ENCODE data around the gene RAET1G. TPM values are rescaled to one million over a fixed set of nuclear protein-coding genes. Genes with fewer than 3 reads are reported as not detected.
"Not testable (repeated sequence)": the region's sequence is repeated elsewhere in the genome, so short reads cannot be mapped to it uniquely, and the experiment has no call there.

RAET1G gene, protein sequence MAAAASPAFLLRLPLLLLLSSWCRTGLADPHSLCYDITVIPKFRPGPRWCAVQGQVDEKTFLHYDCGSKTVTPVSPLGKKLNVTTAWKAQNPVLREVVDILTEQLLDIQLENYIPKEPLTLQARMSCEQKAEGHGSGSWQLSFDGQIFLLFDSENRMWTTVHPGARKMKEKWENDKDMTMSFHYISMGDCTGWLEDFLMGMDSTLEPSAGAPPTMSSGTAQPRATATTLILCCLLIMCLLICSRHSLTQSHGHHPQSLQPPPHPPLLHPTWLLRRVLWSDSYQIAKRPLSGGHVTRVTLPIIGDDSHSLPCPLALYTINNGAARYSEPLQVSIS
- polyA plus RNA-seq: not detected

DNA sequence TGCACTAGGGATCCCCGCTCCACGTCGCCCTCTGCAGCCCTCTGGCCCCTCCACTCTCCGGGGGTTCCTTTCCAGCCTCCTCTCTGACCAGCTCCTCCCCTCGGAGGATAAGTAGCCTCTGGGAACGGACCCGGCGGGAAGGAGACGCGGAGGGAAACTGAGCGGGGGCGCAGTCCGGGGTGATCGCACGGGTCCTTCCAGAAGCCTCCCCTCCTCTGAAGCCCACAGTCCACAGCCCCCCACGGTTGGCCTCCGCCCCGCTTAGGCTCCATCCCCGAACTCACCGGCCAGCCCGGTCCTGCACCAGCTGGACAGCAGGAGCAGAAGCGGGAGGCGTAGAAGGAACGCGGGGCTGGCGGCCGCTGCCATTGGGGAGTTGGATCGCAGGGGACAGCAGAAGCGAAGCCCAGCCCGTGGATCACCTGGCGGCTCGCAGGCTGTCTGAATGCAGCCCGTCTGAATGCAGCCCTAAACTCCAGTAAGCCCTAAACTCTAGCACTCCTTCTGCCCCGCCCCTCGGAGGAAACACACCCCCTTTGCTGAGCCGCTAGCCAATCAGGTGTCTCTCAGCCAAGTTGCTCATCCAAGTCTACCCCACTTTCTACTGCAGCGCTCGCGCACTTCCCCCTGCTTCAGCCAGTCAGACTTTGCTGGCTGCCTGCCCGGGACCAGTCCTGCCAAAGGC is at the start of gene RAET1G:
Gene RAET1G, minus strand, starts transcription at position 480 of the 685 bp plus-strand sequence. Its CDS starts 111 bp downstream, at position 369.
- H3K27ac Mint-ChIP-seq: peak within 1 kb of the TSS in 2 of 3 donors; percentile 35 to 60
- peaks cover 2% of the 10 kb centered on the region for H3K36me3 Mint-ChIP-seq
- H3K4me3 Mint-ChIP-seq: peak within 1 kb of the TSS; percentile 16 to 89 (median 84)
- H3K9me3 Mint-ChIP-seq: peaks cover 0 to 2% (median 0%) of the 10 kb centered on the region in 3 donors
- H3K27me3 Mint-ChIP-seq: peaks cover 61% of the 10 kb centered on the region
- peaks cover 10 to 16% (median 12%) of the 10 kb centered on the region in 3 donors for H3K4me1 Mint-ChIP-seq

DNA sequence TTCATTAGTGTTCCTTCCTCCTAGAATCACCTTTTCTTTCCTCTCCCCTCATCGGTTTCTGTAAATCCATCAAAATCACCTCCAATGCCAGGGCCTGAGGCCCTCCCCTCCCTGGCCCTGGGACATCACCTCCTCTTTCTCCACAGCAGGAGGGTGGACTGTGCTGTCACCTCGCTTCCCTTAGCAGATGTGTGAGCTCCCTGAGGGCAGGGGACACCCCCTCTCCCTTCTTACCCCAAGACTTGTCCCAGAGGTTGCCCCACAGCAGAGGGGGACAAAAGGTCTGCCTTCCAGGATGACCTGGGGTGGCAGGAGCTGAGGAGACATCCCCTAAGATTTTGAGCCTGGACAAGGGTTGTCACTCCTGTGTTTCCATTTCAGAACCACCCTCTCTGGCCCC is 46.7 kb upstream of the RAET1G start:
- peaks cover 0 to 3% (median 0%) of the 10 kb centered on the region in 3 donors for H3K9me3 Mint-ChIP-seq

DNA sequence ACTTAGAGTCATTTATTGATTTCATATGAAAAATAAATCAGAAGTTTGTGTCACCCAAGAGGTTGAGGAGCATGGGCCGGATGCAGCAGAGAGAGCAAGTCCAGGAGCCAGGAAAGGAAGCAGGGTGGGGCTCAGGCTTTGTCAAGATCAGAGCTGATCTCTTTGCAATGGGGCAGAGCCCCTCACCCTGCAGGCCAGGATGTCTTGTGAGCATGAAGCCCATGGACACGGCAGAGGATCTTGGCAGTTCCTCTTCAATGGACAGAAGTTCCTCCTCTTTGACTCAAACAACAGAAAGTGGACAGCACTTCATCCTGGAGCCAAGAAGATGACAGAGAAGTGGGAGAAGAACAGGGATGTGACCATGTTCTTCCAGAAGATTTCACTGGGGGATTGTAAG is 46.0 kb upstream of the RAET1G start:
- not testable (repeated sequence) for H3K4me3 Mint-ChIP-seq, H3K9me3 Mint-ChIP-seq, H3K36me3 Mint-ChIP-seq, H3K27ac Mint-ChIP-seq
- Mint-ChIP-seq H3K27me3 (peaks cover 59% of the 10 kb centered on the region), H3K4me1 (peaks cover 7 to 11% (median 9%) of the 10 kb centered on the region in 3 donors)

More for the DNA sequence above, 46.7 kb upstream of the RAET1G start:
- Mint-ChIP-seq H3K27ac (no peak overlapping the region), H3K36me3 (no peaks in the 10 kb centered on the region), H3K27me3 (peaks cover 56% of the 10 kb centered on the region), H3K4me1 (peaks cover 4 to 7% (median 6%) of the 10 kb centered on the region in 3 donors), H3K4me3 (no peak overlapping the region)

DNA sequence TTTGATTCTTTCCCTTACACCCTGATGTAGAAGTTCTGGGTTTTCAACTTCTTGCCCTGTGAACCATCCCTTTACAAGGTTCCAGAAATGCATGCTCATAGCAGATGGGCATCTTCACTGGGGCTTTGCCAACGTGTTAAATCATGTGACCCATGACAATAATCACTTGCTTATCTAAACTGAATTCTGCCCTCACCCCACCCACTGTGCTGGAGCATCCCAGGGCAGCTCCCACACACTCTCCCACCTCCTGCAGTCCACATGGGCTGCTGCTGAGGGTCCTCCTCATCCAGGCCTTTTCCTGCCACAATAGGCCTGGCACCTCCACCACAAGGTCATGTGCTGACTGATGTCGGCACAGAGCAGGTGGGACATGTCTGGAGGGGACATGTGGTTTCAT is 45.1 kb upstream of the RAET1G start:
- Mint-ChIP-seq H3K4me1 (peaks cover 9 to 12% (median 11%) of the 10 kb centered on the region in 3 donors), H3K27ac (peak overlapping the region in 1 of 3 donors; percentile 25), H3K27me3 (peaks cover 65% of the 10 kb centered on the region), H3K4me3 (peak overlapping the region in 1 of 4 donors; percentile 74)
- not testable (repeated sequence) for H3K36me3 Mint-ChIP-seq, H3K9me3 Mint-ChIP-seq

DNA sequence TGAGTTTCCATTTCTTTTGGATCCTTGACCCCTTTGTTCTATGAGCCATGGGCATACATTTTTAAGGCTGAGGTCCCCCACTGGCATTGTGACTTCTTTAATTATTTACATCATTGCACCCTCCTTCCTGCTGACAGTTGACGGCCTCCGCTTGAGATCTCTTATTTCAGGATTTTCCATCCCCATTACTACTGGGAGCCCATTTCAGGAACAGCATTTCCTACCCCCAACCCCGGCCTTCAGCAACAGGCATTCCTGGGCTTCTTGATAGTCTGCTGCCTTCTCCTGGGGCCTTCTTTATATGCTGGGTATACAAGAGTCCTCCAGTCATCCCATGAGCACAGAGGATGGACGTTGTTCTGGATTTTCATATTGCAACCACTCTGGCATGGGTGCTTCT is 44.7 kb upstream of the RAET1G start:
- Mint-ChIP-seq H3K9me3 (peaks cover 0 to 3% (median 0%) of the 10 kb centered on the region in 3 donors), H3K4me1 (peaks cover 11 to 12% (median 11%) of the 10 kb centered on the region in 3 donors), H3K4me3 (peak overlapping the region in 2 of 4 donors; percentile 43 to 74), H3K27me3 (peaks cover 65% of the 10 kb centered on the region), H3K36me3 (no peaks in the 10 kb centered on the region), H3K27ac (peak overlapping the region in 1 of 3 donors; percentile 25)

DNA sequence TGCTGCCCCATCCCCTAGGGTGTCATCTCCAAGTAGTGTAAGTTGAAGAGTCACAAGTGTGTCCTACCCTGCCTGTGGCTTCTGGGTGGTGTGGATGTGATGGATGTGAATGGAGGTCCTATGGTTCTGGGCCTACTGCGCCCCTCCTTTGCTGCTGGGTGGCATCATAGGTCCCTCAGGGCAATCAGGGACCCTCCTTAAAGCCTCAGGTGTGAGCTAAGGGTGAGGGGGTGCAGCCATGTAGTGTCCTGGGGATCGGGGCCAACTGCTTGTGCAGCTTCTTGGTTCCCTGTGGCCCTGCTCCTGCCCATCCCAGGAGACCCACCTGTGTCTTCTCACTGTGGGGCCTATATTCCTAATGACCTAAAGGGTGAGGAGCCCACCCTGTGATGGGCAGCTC is 43.4 kb upstream of the RAET1G start:
- not testable (repeated sequence) for H3K36me3 Mint-ChIP-seq, H3K9me3 Mint-ChIP-seq
- peak overlapping the region in 2 of 4 donors; percentile 57 to 95 for H3K4me3 Mint-ChIP-seq

DNA sequence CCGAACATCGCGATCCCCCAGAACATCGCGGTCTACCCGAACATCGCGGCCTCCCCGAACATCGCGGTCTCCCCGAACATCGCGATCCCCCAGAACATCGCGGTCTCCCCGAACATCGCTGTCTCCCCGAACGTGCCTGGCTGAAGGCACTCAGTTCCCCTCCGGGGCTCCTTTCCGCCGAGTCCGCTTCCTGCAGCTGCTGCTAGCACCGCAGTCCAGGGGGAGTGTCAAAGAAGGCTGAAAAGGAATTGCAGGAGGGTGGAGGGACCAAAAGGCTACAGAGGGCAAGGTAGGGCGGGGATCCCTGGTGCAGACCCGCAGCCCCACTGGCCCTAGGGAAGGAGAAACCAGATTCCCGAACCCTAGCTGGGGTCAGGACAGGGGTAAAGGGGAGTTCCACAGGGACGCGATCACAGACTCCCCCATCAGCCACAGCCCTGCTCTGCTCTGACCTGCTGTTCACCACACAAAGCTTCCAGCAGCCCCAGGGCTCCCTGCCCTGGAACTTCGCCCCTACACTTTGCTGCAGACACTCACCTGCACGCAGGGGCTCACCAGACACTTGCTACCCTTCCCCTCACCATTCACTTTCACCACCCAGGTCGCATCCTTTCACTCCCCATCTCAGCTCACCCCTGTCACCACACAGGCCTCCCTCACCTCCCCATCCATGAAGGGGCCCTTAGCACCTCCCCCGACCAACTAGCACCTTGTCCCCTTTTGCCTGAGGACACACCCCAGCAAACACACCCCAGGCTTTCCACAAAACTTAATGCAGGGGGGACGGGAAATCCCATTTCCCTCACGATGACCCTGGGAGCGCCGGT is 42.5 kb upstream of the RAET1G start:
- Mint-ChIP-seq H3K4me1 (peaks cover 11 to 12% (median 12%) of the 10 kb centered on the region in 3 donors), H3K36me3 (no peaks in the 10 kb centered on the region), H3K4me3 (peak overlapping the region; percentile 87 to 99 (median 95)), H3K9me3 (no peaks in the 10 kb centered on the region), H3K27ac (peak overlapping the region; percentile 2 to 94 (median 86)), H3K27me3 (peaks cover 72% of the 10 kb centered on the region)

More for the DNA sequence above, 43.4 kb upstream of the RAET1G start:
- Mint-ChIP-seq H3K27ac (peak overlapping the region in 1 of 3 donors; percentile 86), H3K27me3 (peaks cover 69% of the 10 kb centered on the region), H3K4me1 (peaks cover 11 to 12% (median 12%) of the 10 kb centered on the region in 3 donors)

DNA sequence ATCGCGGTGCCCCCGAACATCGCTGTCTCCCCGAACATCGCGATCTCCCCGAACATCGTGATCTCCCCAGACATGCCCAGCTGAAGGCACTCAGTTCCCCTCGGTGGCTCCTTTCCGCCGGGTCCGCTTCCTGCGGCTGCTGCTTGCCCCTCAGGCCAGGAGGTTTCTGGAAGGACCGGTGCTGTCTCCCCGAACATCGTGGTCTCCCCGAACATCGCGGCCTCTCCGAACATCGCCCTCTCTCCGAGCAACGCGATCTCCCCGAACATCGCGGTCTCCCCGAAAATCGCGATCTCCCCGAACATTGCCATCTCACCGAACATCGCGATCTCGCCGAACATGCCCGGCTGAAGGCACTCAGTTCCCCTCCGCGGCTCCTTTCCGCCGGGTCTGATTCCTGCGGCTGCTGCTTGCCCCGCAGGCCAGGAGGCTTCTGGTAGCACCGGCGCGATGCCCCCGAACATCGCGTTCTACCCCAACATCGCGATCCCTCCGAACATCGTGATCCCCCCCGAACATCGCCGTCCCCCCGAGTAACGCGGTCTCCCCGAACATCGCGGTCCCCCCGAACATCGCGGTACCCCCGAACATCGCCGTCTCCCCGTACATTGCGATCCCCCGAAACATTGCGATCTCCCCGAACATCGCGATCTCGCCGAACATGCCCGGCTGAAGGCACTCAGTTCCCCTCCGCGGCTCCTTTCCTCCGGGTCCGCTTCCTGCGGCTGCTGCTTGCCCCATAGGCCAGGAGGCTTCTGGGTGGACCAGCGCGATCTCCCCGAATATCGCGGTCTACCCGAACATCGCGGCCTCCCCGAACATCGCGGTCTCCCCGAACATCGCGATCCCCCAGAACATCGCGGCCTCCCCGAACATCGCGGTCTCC is 41.6 kb upstream of the RAET1G start:
- peak overlapping the region; percentile 87 to 99 (median 95) for H3K4me3 Mint-ChIP-seq
- no peaks in the 10 kb centered on the region for H3K36me3 Mint-ChIP-seq
- peaks cover 72% of the 10 kb centered on the region for H3K27me3 Mint-ChIP-seq
- no peaks in the 10 kb centered on the region for H3K9me3 Mint-ChIP-seq
- peak overlapping the region; percentile 31 to 94 (median 86) for H3K27ac Mint-ChIP-seq
- H3K4me1 Mint-ChIP-seq: peaks cover 11 to 12% (median 12%) of the 10 kb centered on the region in 3 donors

DNA sequence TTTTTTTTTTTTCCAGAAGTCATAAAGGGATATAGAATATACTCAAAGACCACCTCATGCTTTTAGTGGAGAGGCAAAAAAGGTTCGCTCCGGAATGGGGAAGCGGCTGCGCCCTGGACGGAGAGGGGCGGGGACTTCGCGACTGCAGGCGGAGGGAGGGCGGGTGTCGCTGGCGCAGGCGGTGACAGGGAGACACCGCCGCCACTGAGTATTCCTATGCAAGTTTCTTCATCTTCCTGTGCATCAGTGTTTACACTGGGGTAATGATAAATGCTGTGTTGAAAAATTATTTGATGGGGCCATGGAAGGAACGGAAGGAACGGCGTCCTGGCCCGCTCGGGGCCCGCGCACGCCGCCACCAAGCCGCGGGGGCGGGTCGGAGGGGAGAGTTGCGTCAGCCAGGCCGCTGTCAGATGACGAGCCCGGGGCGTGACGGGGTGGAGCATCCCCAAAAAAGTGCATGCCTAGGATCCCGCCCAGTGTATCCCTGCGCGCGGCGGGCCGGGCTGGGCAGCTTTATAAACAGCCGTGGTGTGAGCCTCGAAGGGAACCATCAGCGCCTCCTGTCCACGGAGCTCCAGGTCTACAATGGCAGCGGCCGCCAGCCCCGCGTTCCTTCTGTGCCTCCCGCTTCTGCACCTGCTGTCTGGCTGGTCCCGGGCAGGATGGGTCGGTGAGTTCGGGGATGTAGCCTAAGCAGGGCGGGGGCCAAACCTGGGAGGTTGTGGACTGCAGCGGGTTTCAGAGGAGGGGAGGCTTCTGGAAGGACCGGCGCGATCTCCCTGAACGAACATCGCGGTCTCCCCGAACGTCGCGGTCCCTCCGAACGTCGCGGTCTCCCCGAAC is 40.8 kb upstream of the RAET1G start, which contains the start of gene ULBP1:
Gene ULBP1, plus strand, starts transcription at position 482 of the 846 bp plus-strand sequence. Its CDS starts 107 bp downstream, at position 589.
- Mint-ChIP-seq H3K4me3 (peak within 1 kb of the TSS; percentile 87 to 99 (median 95)), H3K4me1 (peaks cover 11 to 13% (median 12%) of the 10 kb centered on the region in 3 donors), H3K9me3 (no peaks in the 10 kb centered on the region), H3K27me3 (peaks cover 69% of the 10 kb centered on the region), H3K27ac (peak within 1 kb of the TSS; percentile 46 to 94 (median 86)), H3K36me3 (no peaks in the 10 kb centered on the region)

DNA sequence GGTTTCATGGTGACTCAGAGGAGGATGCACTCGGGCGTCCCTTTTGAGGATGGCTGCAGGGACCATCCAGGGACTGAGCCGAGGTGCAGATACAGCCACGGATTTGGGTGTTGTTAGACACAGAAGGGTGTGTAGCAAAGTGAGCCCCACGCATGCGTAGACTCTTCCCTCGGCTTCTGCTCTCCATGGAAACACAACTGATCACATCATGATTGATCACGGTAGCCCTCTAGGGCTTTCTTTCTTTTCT is 40.2 kb upstream of the RAET1G start:
- peak overlapping the region; percentile 87 to 99 (median 95) for H3K4me3 Mint-ChIP-seq
- peaks cover 69% of the 10 kb centered on the region for H3K27me3 Mint-ChIP-seq
- H3K4me1 Mint-ChIP-seq: peaks cover 11 to 13% (median 12%) of the 10 kb centered on the region in 3 donors
- H3K36me3 Mint-ChIP-seq: peaks cover under 1% of the 10 kb centered on the region
- peak overlapping the region; percentile 39 to 94 (median 86) for H3K27ac Mint-ChIP-seq
- no peaks in the 10 kb centered on the region for H3K9me3 Mint-ChIP-seq

DNA sequence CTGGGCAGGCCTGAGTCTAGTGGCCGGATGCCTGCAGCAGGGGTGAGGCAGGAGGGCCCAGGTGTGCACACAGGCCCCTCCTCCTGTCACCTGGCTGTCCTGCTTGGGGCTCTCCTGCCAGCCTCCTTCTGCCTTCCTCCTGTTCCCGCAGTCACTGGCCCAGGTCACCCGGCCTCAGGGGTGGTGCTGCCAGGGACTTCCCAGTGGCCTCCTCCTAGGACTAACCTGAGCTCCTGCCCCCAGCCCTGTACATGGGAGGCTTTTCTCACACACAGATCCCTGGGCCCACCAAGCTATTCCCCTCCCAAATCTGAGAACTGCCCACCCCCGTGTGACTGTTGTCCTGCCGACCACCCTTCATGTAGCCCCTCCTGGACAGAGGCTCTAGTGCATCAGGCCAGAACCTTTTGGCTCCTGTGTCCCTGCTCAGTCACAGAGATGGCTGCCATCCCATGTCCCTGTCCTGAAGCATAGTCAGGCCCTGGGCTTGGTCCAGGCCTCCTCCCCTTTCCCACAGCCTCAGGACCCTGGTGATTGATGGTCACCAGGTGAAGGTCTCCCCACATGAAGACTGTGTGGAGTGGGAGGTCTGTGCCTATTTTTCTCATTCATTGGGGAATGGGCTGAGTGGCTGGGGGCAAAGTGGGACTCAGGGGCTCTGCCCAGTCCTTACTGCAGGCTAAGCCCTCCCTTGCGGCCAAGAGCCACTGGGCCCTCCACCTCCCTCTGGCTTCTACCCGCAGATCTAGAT is 39.7 kb upstream of the RAET1G start:
- no peaks in the 10 kb centered on the region for H3K9me3 Mint-ChIP-seq
- H3K27me3 Mint-ChIP-seq: peaks cover 65% of the 10 kb centered on the region
- peaks cover 2% of the 10 kb centered on the region for H3K36me3 Mint-ChIP-seq
- H3K4me3 Mint-ChIP-seq: peak overlapping the region; percentile 87 to 99 (median 95)
- H3K4me1 Mint-ChIP-seq: peaks cover 11 to 13% (median 12%) of the 10 kb centered on the region in 3 donors
- H3K27ac Mint-ChIP-seq: peak overlapping the region in 1 of 3 donors; percentile 86

DNA sequence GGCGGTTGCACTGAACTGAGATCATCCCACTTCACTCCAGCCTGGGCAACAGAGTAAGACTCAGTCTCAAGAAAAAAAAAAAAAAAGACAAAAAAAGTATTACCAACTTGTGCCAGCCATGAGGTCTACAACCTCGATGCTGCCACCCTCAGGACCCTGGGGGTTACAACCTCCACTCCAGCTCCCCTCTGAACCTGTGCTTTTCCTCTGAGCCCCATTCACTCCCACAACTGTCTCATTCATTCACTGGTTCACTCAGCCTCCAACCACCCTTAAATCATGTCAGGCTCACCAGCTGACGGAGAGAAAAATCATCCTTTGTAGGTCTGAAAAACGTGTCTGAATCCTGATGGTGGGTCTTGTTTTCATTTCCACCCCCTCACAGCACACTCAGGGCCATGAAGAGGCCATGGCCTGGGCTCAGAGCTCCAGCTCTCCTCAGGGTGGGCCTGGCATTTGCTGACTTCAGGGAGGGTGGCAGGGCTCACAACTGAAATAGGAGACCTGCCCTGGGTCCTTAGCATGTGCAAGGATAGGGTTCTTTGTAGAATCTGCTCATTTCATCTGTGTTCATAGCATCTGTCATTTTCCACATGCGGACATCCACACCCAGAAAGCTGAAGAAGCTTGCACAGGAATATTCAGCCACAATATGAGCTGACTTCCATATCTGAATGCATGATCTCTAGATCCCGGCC is 39.0 kb upstream of the RAET1G start:
- Mint-ChIP-seq H3K9me3 (no peaks in the 10 kb centered on the region), H3K27me3 (peaks cover 63% of the 10 kb centered on the region), H3K36me3 (peaks cover 2% of the 10 kb centered on the region), H3K4me3 (peak overlapping the region in 2 of 4 donors; percentile 31 to 48), H3K4me1 (peaks cover 11 to 13% (median 12%) of the 10 kb centered on the region in 3 donors), H3K27ac (peak overlapping the region in 2 of 3 donors; percentile 46 to 59)
